NB4 (cell line): ENCODE data around the gene IVNS1ABP.

Experiments
- DNase-seq: peaks from one replicate; pipeline ENCODE4 v3.0.0; 2010; ENCODE audit warnings: low read depth
- H3K4me3 ChIP-seq: one replicate; pipeline ENCODE4 v1.5.1; 2011; ENCODE audit warnings: mild to moderate bottlenecking, low read depth, low read length, moderate library complexity
- CTCF ChIP-seq: IDR thresholded peaks from one replicate; pipeline ENCODE4 v1.5.1; 2012; ENCODE audit warnings: low read depth, low read length
- MAX ChIP-seq: IDR thresholded peaks from 2 replicates; pipeline ENCODE4 v1.6.1; 2011; ENCODE audit warnings: low read depth, low read length
- MYC ChIP-seq: IDR thresholded peaks from 2 replicates; pipeline ENCODE4 v1.6.1; 2011; ENCODE audit warnings: low read depth, low read length
- POLR2A ChIP-seq: IDR thresholded peaks from 2 replicates; pipeline ENCODE4 v1.6.1; 2011; ENCODE audit warnings: mild to moderate bottlenecking; ENCODE audit not compliant: insufficient read length; ENCODE audit errors: extremely low read depth

IVNS1ABP gene

GRCh38 chr1:185271921-185272320, 45.1 kb downstream of the IVNS1ABP start:
- TF ChIP-seq POLR2A (no peak), CTCF (no peak), MAX (no peak), MYC (no peak)
- no peak overlapping the region for H3K4me3 ChIP-seq
- no peak for DNase-seq

GRCh38 chr1:185268352-185268751, 48.7 kb downstream of the IVNS1ABP start:
- TF ChIP-seq CTCF (no peak), POLR2A (no peak), MAX (no peak), MYC (no peak)
- DNase-seq = no peak
- no peak overlapping the region for H3K4me3 ChIP-seq

GRCh38 chr1:185267701-185268100, 49.3 kb downstream of the IVNS1ABP start:
- TF ChIP-seq MAX = no peak
- no peak for TF ChIP-seq CTCF
- TF ChIP-seq MYC = no peak
- TF ChIP-seq POLR2A = no peak
- H3K4me3 ChIP-seq = no peak overlapping the region
- no peak for DNase-seq

GRCh38 chr1:185267301-185267700, 49.7 kb downstream of the IVNS1ABP start:
- TF ChIP-seq MAX (no peak), POLR2A (no peak), MYC (no peak), CTCF (no peak)
- no peak for DNase-seq
- H3K4me3 ChIP-seq = no peak overlapping the region

- no peak for DNase-seq
- TF ChIP-seq MYC (no peak), CTCF (no peak)
- H3K4me3 ChIP-seq = no peak overlapping the region
Observed at GRCh38 chr1:185265314-185265713, 51.7 kb downstream of the IVNS1ABP start.

- no peak for DNase-seq
- no peak for TF ChIP-seq CTCF
- no peak for TF ChIP-seq MYC
- TF ChIP-seq POLR2A = no peak
- no peak for TF ChIP-seq MAX
- no peak overlapping the region for H3K4me3 ChIP-seq
Observed at GRCh38 chr1:185263780-185264179, 53.3 kb downstream of the IVNS1ABP start.
